Measurements from ENCODE around the gene IRAK1BP1.
A peak's percentile ranks its signal among the peaks of the same experiment; 100 is the strongest.
"Not testable (repeated sequence)": the region's sequence is repeated elsewhere in the genome, so short reads cannot be mapped to it uniquely, and the experiment has no call there.

The IRAK1BP1 gene

GRCh38 chr6:78867370-78868040, at the start of gene IRAK1BP1:
Gene IRAK1BP1, plus strand, starts transcription at chr6:78867551. Its CDS starts 26 bp downstream, at chr6:78867577.
- peak; percentile 79 to 85 for DNase-seq

GRCh38 chr6:78824045-78824444, 43.3 kb upstream of the IRAK1BP1 start:
- no peak for DNase-seq

GRCh38 chr6:78829407-78829806, 37.9 kb upstream of the IRAK1BP1 start:
- no peak for DNase-seq

GRCh38 chr6:78830805-78831204, 36.5 kb upstream of the IRAK1BP1 start:
- DNase-seq, result no peak

GRCh38 chr6:78831492-78831891, 35.9 kb upstream of the IRAK1BP1 start:
- no peak for DNase-seq

- no peak for DNase-seq
These were observed 35.1 kb upstream of the IRAK1BP1 start for GRCh38 chr6:78832091-78832808.

GRCh38 chr6:78835817-78836216, 31.5 kb upstream of the IRAK1BP1 start:
- DNase-seq, result no peak

GRCh38 chr6:78836598-78836997, 30.8 kb upstream of the IRAK1BP1 start:
- no peak for DNase-seq

- no peak for DNase-seq
These were observed 26.2 kb upstream of the IRAK1BP1 start for GRCh38 chr6:78841111-78841510.

GRCh38 chr6:78842953-78843352, 24.4 kb upstream of the IRAK1BP1 start:
- DNase-seq, result no peak

GRCh38 chr6:78844899-78845298, 22.5 kb upstream of the IRAK1BP1 start:
- no peak for DNase-seq

GRCh38 chr6:78845567-78845966, 21.8 kb upstream of the IRAK1BP1 start:
- no peak for DNase-seq

- DNase-seq, result no peak
These were observed 16.7 kb upstream of the IRAK1BP1 start for GRCh38 chr6:78850621-78851020.

GRCh38 chr6:78851156-78851555, 16.2 kb upstream of the IRAK1BP1 start:
- no peak for DNase-seq

GRCh38 chr6:78854546-78854945, 12.8 kb upstream of the IRAK1BP1 start:
- DNase-seq, result no peak

GRCh38 chr6:78858339-78858938, 8.9 kb upstream of the IRAK1BP1 start:
- DNase-seq, result not testable (repeated sequence)

- DNase-seq, result no peak
These were observed 5.8 kb upstream of the IRAK1BP1 start for GRCh38 chr6:78861509-78861908.

GRCh38 chr6:78863576-78863975, 3.8 kb upstream of the IRAK1BP1 start:
- no peak for DNase-seq

GRCh38 chr6:78864957-78865356, 2.4 kb upstream of the IRAK1BP1 start:
- DNase-seq, result no peak

GRCh38 chr6:78867020-78867369, 356 bp upstream of the IRAK1BP1 start:
- no peak for DNase-seq

GRCh38 chr6:78868116-78868515, 765 bp downstream of the IRAK1BP1 start:
- no peak for DNase-seq

- no peak for DNase-seq
These were observed 8.2 kb downstream of the IRAK1BP1 start for GRCh38 chr6:78875505-78875904.

GRCh38 chr6:78883651-78884050, 16.3 kb downstream of the IRAK1BP1 start:
- DNase-seq, result no peak

GRCh38 chr6:78889901-78890300, 22.6 kb downstream of the IRAK1BP1 start:
- DNase-seq, result not testable (repeated sequence)

Data from CD4-positive, alpha-beta T cell treated with Interleukin-1 beta for 1 hour (primary cell).